ENCODE results near the gene SCN7A. TPM values are rescaled to one million over a fixed set of nuclear protein-coding genes. Genes with fewer than 3 reads are reported as not detected.
"Not testable (repeated sequence)": the region's sequence is repeated elsewhere in the genome, so short reads cannot be mapped to it uniquely, and the experiment has no call there.

The SCN7A gene
- total and polyA plus RNA-seq, 9 donors, result 31.2 to 133 (median 71.9) TPM

DNA sequence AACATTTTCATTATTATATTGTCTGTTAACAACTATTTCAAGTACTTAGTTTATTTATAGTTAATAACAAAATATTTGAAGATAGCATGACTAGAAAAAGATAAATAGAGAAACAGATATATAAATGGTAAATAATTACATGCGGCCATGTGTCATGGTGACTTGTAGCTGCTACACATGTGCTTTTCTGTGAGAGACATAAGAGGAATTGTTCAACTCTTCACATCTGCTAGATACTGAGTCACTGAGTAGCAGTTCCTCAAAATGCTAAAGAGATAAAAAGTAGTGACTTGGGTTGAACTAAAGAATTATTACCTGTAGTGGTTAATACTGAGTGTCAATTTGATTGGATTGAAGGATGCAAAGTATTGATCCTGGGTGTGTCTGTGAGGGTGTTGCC, 80.8 kb downstream of the SCN7A start:
- intact Hi-C loops (cut with DNase I), result no loop called here
- no peak overlapping the region for H3K27ac ChIP-seq
- WGBS, 3 donors, result 75 to 88% (median 87%) methylated on average over 1 of the region's 1 CpG
- TF ChIP-seq, protein P1, sequence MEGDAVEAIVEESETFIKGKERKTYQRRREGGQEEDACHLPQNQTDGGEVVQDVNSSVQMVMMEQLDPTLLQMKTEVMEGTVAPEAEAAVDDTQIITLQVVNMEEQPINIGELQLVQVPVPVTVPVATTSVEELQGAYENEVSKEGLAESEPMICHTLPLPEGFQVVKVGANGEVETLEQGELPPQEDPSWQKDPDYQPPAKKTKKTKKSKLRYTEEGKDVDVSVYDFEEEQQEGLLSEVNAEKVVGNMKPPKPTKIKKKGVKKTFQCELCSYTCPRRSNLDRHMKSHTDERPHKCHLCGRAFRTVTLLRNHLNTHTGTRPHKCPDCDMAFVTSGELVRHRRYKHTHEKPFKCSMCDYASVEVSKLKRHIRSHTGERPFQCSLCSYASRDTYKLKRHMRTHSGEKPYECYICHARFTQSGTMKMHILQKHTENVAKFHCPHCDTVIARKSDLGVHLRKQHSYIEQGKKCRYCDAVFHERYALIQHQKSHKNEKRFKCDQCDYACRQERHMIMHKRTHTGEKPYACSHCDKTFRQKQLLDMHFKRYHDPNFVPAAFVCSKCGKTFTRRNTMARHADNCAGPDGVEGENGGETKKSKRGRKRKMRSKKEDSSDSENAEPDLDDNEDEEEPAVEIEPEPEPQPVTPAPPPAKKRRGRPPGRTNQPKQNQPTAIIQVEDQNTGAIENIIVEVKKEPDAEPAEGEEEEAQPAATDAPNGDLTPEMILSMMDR (IDR thresholded peaks at IDR 0.05), result no peak
- no peak for TF ChIP-seq POLR2A (IDR thresholded peaks at IDR 0.05)
- TF ChIP-seq EP300 (IDR thresholded peaks at IDR 0.05), result no peak
- no peaks in the 10 kb centered on the region for H3K9me3 ChIP-seq
- no peaks in the 10 kb centered on the region for H3K27me3 ChIP-seq
- no peaks in the 10 kb centered on the region for H3K36me3 ChIP-seq
- H3K4me1 ChIP-seq (ENCODE audit: insufficient read depth), result no peaks in the 10 kb centered on the region
- no peak overlapping the region for H3K4me3 ChIP-seq
- no peak for DNase-seq

DNA sequence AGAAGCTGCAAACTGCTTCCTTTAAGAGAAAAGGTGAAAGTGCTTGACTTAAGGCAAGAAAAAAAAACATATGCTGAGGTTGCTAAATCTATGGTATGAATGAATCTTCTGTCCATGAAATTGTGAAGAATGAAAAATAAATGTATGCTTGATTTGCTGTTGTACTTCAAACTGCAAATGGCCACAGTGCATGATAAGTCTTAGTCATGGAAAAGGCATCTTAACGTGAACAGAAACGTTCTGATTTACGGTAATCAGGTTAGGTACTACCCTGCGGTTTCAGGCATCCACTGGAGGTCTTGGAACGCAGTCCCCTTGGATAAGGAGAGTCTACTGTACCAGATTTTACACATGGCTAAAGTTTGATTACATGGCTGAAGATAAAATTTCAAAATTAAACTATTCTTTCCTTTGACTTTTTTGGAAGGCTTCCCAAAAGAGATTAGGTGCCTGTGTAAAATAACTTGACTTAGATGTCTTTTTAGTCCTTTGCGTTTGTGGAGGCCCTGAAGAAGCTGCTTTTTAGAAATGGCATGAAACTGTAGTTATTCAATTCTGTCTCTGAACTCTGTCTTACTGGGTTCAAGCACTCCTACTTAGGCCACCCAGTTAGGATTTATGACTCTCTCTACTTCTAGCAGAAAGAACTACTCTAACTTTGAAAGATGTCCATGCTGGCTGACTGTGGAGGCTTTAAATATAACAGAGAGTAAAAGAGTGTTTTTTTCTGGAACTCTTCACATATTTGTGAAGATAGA, 82.4 kb downstream of the SCN7A start:
- H3K4me3 ChIP-seq, result no peak overlapping the region
- H3K36me3 ChIP-seq, result no peaks in the 10 kb centered on the region
- DNase-seq, result no peak
- intact Hi-C loops (cut with DNase I), result no loop called here
- TF ChIP-seq EP300 (IDR thresholded peaks at IDR 0.05) (no peak), POLR2A (IDR thresholded peaks at IDR 0.05) (no peak)
- TF ChIP-seq, protein P1 (IDR thresholded peaks at IDR 0.05), result no peak
- no peaks in the 10 kb centered on the region for H3K9me3 ChIP-seq
- H3K4me1 ChIP-seq (ENCODE audit: insufficient read depth), result no peaks in the 10 kb centered on the region
- no peak overlapping the region for H3K27ac ChIP-seq
- 7 to 20% (median 19%) methylated on average over 6 of the region's 6 CpGs for WGBS, 3 donors
- H3K27me3 ChIP-seq, result no peaks in the 10 kb centered on the region

DNA sequence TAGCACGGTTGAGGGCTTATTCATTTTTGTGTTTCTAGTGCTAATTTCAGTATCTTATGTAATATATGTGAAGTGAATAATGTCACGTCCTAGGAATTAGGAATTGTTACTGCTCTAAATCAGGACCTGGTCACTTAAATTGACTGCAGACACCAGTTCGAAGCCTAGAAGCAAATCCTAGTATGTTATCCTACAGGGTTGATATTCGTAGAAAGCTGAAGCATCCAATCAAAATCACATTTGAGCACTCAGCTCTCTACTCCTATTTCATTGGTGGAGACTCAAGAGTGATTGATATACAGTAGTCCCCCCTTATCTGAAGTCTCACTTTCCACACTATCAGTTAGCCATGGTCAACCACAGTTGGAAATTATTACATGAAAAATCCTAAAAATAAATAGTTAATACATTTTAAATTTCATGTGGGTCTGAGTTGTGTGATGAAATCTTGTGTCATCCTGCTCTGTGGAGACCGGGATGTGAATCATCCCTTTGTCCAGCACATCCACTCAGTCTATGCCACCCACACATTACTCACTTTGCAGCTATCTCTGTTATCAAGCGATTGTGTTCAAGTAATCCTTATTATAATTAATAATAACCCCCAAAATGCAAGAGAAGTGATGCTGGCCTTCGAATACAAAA, 83.1 kb downstream of the SCN7A start:
- H3K9me3 ChIP-seq, result no peaks in the 10 kb centered on the region
- intact Hi-C loops (cut with DNase I), result no loop called here
- DNase-seq, result no peak
- H3K36me3 ChIP-seq, result no peaks in the 10 kb centered on the region
- H3K4me1 ChIP-seq (ENCODE audit: insufficient read depth), result no peaks in the 10 kb centered on the region
- H3K27ac ChIP-seq, result no peak overlapping the region
- TF ChIP-seq, protein P1 (IDR thresholded peaks at IDR 0.05), result no peak
- no peak for TF ChIP-seq EP300 (IDR thresholded peaks at IDR 0.05)
- no peak for TF ChIP-seq POLR2A (IDR thresholded peaks at IDR 0.05)
- H3K27me3 ChIP-seq, result no peaks in the 10 kb centered on the region
- no peak overlapping the region for H3K4me3 ChIP-seq
- WGBS, 3 donors, result 64 to 69% (median 65%) methylated on average over 7 of the region's 7 CpGs

DNA sequence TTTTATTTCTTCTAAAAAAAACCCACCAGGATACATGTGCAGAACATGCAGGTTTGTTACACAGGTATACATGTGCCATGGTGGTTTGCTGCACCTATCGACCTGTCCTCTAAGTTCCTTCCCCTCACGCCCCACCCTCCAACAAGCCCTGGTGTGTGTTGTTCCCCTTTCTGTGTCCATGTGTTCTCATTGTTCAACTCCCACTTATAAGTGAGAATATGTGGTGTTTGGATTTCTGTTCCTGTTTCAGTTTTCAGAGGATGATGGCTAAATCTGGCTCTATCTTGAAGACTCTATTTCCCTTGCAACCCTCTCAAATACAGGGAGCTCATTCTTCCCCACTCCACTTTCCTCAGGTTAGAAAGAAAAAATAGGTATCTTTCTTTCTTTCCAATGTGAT, 86.3 kb downstream of the SCN7A start:
- H3K4me3 ChIP-seq, result not testable (repeated sequence)

DNA sequence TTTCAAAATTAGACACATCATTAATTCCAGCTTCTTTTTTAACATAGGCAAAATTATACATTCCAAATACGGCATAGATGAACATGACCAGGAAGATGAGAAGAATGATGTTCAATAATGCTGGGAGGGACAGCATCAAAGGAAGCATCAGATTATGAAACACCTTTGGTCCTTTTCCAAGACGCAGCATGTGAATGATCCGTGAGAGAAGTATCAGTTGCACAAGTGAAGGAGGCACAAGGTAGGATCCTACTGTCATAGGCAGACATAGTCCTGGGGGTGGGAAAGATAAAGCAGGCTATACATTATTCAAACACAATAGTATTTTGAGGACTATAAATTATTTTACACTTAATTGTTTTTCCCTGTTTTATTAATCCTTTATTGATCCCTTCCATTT, 87.7 kb downstream of the SCN7A start:
- Histone ChIP-seq H3K27me3 (no peaks in the 10 kb centered on the region), H3K4me1 (ENCODE audit: insufficient read depth) (no peaks in the 10 kb centered on the region), H3K4me3 (no peak overlapping the region), H3K27ac (no peak overlapping the region), H3K36me3 (no peaks in the 10 kb centered on the region), H3K9me3 (no peaks in the 10 kb centered on the region)
- WGBS, 3 donors, result 93 to 96% (median 94%) methylated on average over 3 of the region's 3 CpGs
- DNase-seq, result no peak
- intact Hi-C loops (cut with DNase I), result no loop called here
- TF ChIP-seq, protein P1 (IDR thresholded peaks at IDR 0.05), result no peak
- TF ChIP-seq POLR2A (IDR thresholded peaks at IDR 0.05) (no peak), EP300 (IDR thresholded peaks at IDR 0.05) (no peak)

More for the DNA sequence above, 86.3 kb downstream of the SCN7A start:
- DNase-seq; H3K4me1 ChIP-seq (ENCODE audit: insufficient read depth); H3K36me3 ChIP-seq; intact Hi-C loops (cut with DNase I); H3K9me3 ChIP-seq; H3K27ac ChIP-seq; H3K27me3 ChIP-seq: not testable (repeated sequence)
- 90 to 97% (median 93%) methylated on average over 2 of the region's 2 CpGs for WGBS, 3 donors

All from ovary (tissue), 9 donors.